GM12878 (cell line): ENCODE results near the gene IL17B. TPM values are rescaled to one million over a fixed set of nuclear protein-coding genes. Genes with fewer than 3 reads are reported as not detected.

ENCODE experiments used
- ATAC-seq: fragments of 200-7000 bp; cut with Tn5 transposase; 3 replicates; pipeline ENCODE4 v1.9.1; 2020; ENCODE audit warnings: mild to moderate bottlenecking, moderate library complexity
- BruUV-seq: library from RNA; stranded (reverse); fragments of 400-500 nt; replicated peaks from 2 replicates; lab custom pipeline; 2021; lab: Mats Ljungman, UMichigan
- CTCF ChIA-PET: fragments of 300-600 bp; sonication (Branson Sonifier 250); formaldehyde crosslinking; extraction: SDS; loops from one replicate; lab custom pipeline; 2021; ENCODE audit warnings: inconsistent platforms; lab: Yijun Ruan, JAX
- POLR2A ChIA-PET: fragments of 350-600 bp; formaldehyde crosslinking; extraction: SDS; loops from one replicate; lab custom pipeline; 2021; ENCODE audit warnings: inconsistent platforms; lab: Charles Lee
- RAD21 ChIA-PET: fragments of 300-600 bp; sonication (Branson Sonifier 250); formaldehyde crosslinking; loops from one replicate; lab custom pipeline; 2023; ENCODE audit warnings: antibody characterized with exemption; ENCODE audit not compliant: unreplicated experiment; lab: Charles Lee
- SMC1A ChIA-PET: fragments of 300-600 bp; sonication (Branson Sonifier 250); formaldehyde crosslinking; loops from one replicate; lab custom pipeline; 2023; ENCODE audit not compliant: unreplicated experiment, uncharacterized antibody; lab: Charles Lee
- DNase-seq: peaks from one replicate; pipeline ENCODE4 v3.0.0-alpha.2; 2011; ENCODE audit warnings: low read depth, low spot score
- FAIRE-seq: peaks from 3 replicates; lab custom pipeline; 2011; peaks lifted over from hg19 to GRCh38; lab: Jason Lieb, UNC
- H2AFZ ChIP-seq: 2 replicates; pipeline ENCODE4 v1.6.0; 2011; ENCODE audit warnings: low read depth, low read length, control low read depth; ENCODE audit not compliant: control insufficient read depth
- H3K27ac ChIP-seq: 2 replicates; pipeline ENCODE4 v1.5.1; 2011; ENCODE audit warnings: control low read depth; ENCODE audit not compliant: control insufficient read depth, insufficient read depth
- H3K27me3 ChIP-seq, 2 experiments: replicated peaks in 1 of 2; 2 replicates each; pipeline versions ENCODE4 v1.6.0 to v1.6.1; 2011; ENCODE audit warnings: low read length in 1 of 2; ENCODE audit not compliant: control insufficient read depth in 2 of 2, insufficient read depth in 2 of 2
- H3K36me3 ChIP-seq, 2 experiments: 2 replicates each; pipeline ENCODE4 v1.5.1; 2011; ENCODE audit warnings: low read length in 1 of 2; ENCODE audit not compliant: control insufficient read depth in 2 of 2, insufficient read depth in 2 of 2
- H3K4me1 ChIP-seq: 2 replicates; pipeline ENCODE4 v1.6.1; 2011; ENCODE audit warnings: mild to moderate bottlenecking, low read length, moderate library complexity, mixed read lengths; ENCODE audit not compliant: control insufficient read depth, insufficient read depth
- H3K4me2 ChIP-seq: 2 replicates; pipeline ENCODE4 v1.6.0; 2011; ENCODE audit warnings: control low read depth; ENCODE audit not compliant: control insufficient read depth, insufficient read depth
- H3K4me3 ChIP-seq: fragments of 200-600 bp; sonication (generic); 2 replicates; pipeline ENCODE4 v1.5.1; 2016
- H3K79me2 ChIP-seq: 2 replicates; pipeline ENCODE4 v1.6.0; 2011; ENCODE audit warnings: low read length; ENCODE audit not compliant: control insufficient read depth, insufficient read depth
- H3K9ac ChIP-seq: 2 replicates; pipeline ENCODE4 v1.8.0; 2011; ENCODE audit warnings: low read length, control low read depth, mixed read lengths; ENCODE audit not compliant: control insufficient read depth, insufficient read depth
- H3K9me3 ChIP-seq: replicated peaks from 3 replicates; pipeline ENCODE4 v1.5.1; 2011; ENCODE audit warnings: mild to moderate bottlenecking, low read length; ENCODE audit not compliant: control insufficient read depth, insufficient read depth
- H4K20me1 ChIP-seq: 2 replicates; pipeline ENCODE4 v1.6.0; 2011; ENCODE audit not compliant: control insufficient read depth, insufficient read depth
- ATF7 ChIP-seq: fragments of 450-650 bp; IDR thresholded peaks from 2 replicates; pipeline ENCODE4 v1.6.1; 2016; ENCODE audit warnings: low read depth, mild to moderate bottlenecking
- CEBPB ChIP-seq, 2 experiments: fragments of 150-350 bp in 1 of 2; IDR thresholded peaks; 2 replicates each; pipeline ENCODE4 v1.6.1; 2012 to 2014; ENCODE audit warnings: low read depth in 2 of 2, low read length in 2 of 2, borderline replicate concordance in 1 of 2, inconsistent platforms in 1 of 2
- FOXK2 ChIP-seq: fragments of 450-650 bp; IDR thresholded peaks from 2 replicates; pipeline ENCODE4 v1.6.1; 2017; ENCODE audit warnings: mild to moderate bottlenecking, moderate library complexity
- GABPA ChIP-seq: IDR thresholded peaks from 2 replicates; pipeline ENCODE4 v1.6.1; 2014; ENCODE audit warnings: antibody characterized with exemption, low read depth, mild to moderate bottlenecking, inconsistent platforms
- IRF4 ChIP-seq: IDR thresholded peaks from 2 replicates; pipeline ENCODE4 v1.6.1; 2011; ENCODE audit warnings: low read depth, low read length
- PML ChIP-seq: IDR thresholded peaks from 2 replicates; pipeline ENCODE4 v1.6.1; 2012; ENCODE audit warnings: low read length, inconsistent platforms
- ZNF622 ChIP-seq: fragments of 450-650 bp; IDR thresholded peaks from 2 replicates; pipeline ENCODE4 v1.6.1; 2017; ENCODE audit warnings: mild to moderate bottlenecking, inconsistent platforms
- WGBS: methylation state at CpG from one replicate; pipeline ENCODE4 v1.1.6; 2016; ENCODE audit warnings: low lambda C conversion rate; ENCODE audit not compliant: insufficient replicate concordance, insufficient coverage; ENCODE audit errors: missing lambda C conversion rate; 5-methylcytosine and 5-hydroxymethylcytosine counted together
- in situ Hi-C: fragments of 300-500 bp; cut with MboI; formaldehyde crosslinking; loops from 9 replicates; pipeline ENCODE4 v1.14.3; 2018; ENCODE audit warnings: mixed read lengths
- intact Hi-C: fragments of 100-400 bp; cut with micrococcal nuclease; formaldehyde crosslinking; loops from one replicate; pipeline ENCODE4 v1.14.2; 2022; ENCODE audit not compliant: unreplicated experiment
- polyA plus RNA-seq, 11 experiments: library from polyadenylated mRNA; depleted of rRNA in 4 of 11; unstranded in 6 of 11; stranded (reverse) in 5 of 11; fragments of >200 nt; fragmentation: Nextera tagmentation in 4 of 11; fragmentation: Illumina TruSeq in 1 of 11; extraction: Ambion mirVana in 4 of 11; extraction: Trizol in 1 of 11; gene quantifications; 1 replicate in 1 of 11; 2 replicates in 10 of 11; pipeline versions ENCODE4 v1.2.1 to v1.2.3, GENCODE V29; 2011 to 2016; ENCODE audit warnings: inconsistent platforms in 2 of 11, missing spikeins in 2 of 11, low read depth in 1 of 11
- total RNA-seq, 4 experiments: library from RNA; depleted of rRNA in 3 of 4; stranded (reverse); fragments of >200 nt in 3 of 4; fragmentation: Illumina TruSeq in 1 of 4; extraction: Trizol in 1 of 4; gene quantifications; 2 replicates each; pipeline versions ENCODE4 v1.2.1 to v1.2.3, GENCODE V29; 2013 to 2021
- TF ChIP-seq, protein P1 (sequence below): fragments of 150-350 bp; IDR thresholded peaks from 2 replicates; pipeline ENCODE4 v1.6.1; 2016; ENCODE audit warnings: low read depth, low read length

The IL17B gene
- total and polyA plus RNA-seq, 10 of the 15 experiments (the other 5 are each of a cell fraction or from before 2014, with no cell fraction given), result not detected

DNA sequence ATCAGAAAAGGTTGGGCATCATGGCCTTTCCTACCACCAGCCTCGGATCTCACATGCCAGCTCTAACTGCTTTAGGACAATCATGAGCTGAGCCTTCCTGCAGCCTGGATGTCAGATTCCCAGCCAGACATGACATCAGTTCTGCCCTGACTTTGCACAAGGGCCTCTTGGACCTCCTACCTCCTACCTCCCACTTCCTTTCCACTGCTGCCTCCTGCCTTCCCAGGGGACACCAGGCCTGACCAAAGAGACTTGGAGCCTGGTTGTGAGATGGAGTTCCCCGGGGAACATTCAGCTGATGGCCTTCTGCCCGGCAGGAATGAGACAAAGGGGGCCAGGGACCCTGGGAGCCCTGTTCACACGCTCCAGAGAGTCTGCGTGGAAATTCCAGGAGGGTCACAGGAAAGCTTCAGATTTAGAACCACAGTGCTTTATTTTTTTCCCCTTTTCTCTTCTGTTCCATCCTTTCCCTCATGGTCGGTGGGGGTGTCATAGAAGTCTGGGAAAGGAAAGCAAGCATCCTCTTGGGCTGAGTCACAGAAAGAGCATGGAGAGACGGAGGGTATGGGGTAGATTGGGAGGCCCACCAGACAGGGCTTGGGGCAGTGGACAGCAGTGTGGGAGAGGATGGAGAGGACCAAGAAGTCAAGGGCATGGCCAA is 35.4 kb upstream of the IL17B start:
- TF ChIP-seq GABPA (no peak), CEBPB (IDR thresholded peaks at IDR 0.05; ENCODE audit: borderline replicate concordance in 1 of 2, low read depth in 2 of 2, low read length in 2 of 2) (no peak), IRF4 (no peak), ZNF622 (no peak), ATF7 (no peak), FOXK2 (no peak), PML (no peak)
- TF ChIP-seq, protein P1, sequence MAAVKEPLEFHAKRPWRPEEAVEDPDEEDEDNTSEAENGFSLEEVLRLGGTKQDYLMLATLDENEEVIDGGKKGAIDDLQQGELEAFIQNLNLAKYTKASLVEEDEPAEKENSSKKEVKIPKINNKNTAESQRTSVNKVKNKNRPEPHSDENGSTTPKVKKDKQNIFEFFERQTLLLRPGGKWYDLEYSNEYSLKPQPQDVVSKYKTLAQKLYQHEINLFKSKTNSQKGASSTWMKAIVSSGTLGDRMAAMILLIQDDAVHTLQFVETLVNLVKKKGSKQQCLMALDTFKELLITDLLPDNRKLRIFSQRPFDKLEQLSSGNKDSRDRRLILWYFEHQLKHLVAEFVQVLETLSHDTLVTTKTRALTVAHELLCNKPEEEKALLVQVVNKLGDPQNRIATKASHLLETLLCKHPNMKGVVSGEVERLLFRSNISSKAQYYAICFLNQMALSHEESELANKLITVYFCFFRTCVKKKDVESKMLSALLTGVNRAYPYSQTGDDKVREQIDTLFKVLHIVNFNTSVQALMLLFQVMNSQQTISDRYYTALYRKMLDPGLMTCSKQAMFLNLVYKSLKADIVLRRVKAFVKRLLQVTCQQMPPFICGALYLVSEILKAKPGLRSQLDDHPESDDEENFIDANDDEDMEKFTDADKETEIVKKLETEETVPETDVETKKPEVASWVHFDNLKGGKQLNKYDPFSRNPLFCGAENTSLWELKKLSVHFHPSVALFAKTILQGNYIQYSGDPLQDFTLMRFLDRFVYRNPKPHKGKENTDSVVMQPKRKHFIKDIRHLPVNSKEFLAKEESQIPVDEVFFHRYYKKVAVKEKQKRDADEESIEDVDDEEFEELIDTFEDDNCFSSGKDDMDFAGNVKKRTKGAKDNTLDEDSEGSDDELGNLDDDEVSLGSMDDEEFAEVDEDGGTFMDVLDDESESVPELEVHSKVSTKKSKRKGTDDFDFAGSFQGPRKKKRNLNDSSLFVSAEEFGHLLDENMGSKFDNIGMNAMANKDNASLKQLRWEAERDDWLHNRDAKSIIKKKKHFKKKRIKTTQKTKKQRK, result no peak
- no peaks in the 10 kb centered on the region for H4K20me1 ChIP-seq
- in situ Hi-C loops (no loop called here), intact Hi-C loops (no loop called here)
- H3K27me3 ChIP-seq, result no peaks in the 10 kb centered on the region
- H3K4me1 ChIP-seq, result no peaks in the 10 kb centered on the region
- DNase-seq (no peak), ATAC-seq (no peak), FAIRE-seq (no peak)
- WGBS, result 28% methylated on average over 7 of the region's 7 CpGs
- H3K4me2 ChIP-seq, result no peak overlapping the region
- H3K79me2 ChIP-seq, result no peaks in the 10 kb centered on the region
- POLR2A ChIA-PET, result interaction anchor here (1.7 kb wide), 1 partner anchor 9 kb away, joined by 5 read pairs; no protein-coding TSS in a partner anchor
- CTCF ChIA-PET, result interaction anchor here (1.1 kb wide), 2 partner anchors 19 to 192 kb away, joined by 3 read pairs; no protein-coding TSS in a partner anchor
- no peak overlapping the region for H2AFZ ChIP-seq
- no peaks in the 10 kb centered on the region for H3K36me3 ChIP-seq
- no peak overlapping the region for H3K4me3 ChIP-seq
- no peaks in the 10 kb centered on the region for H3K9me3 ChIP-seq
- SMC1A ChIA-PET, result interaction anchor here (1.2 kb wide), 1 partner anchor 15 kb away, joined by 4 read pairs; no protein-coding TSS in a partner anchor
- H3K27ac ChIP-seq, result no peak overlapping the region
- H3K9ac ChIP-seq, result no peak overlapping the region
- BruUV-seq, result no TSS peak
- RAD21 ChIA-PET, result no interaction called here
